Prostate gland (tissue), 2 donors: ENCODE measurements around the gene ADAMTSL1. TPM values are rescaled to one million over a fixed set of nuclear protein-coding genes. Genes with fewer than 3 reads are reported as not detected.

Experiments used
- DNase-seq: peaks from one replicate; pipeline ENCODE4 v3.0.0-alpha.2; 2019; ENCODE audit warnings: low spot score
- H3K27ac ChIP-seq, 2 donors: fragments of 200-600 bp; sonication (generic); 2 replicates each; pipeline ENCODE4 v1.5.1; 2017 to 2019
- H3K27me3 ChIP-seq: fragments of 200-600 bp; sonication (generic); replicated peaks from 2 replicates; pipeline ENCODE4 v1.5.1; 2019; ENCODE audit not compliant: insufficient read depth
- H3K36me3 ChIP-seq, 2 donors: fragments of 200-600 bp; sonication (generic); 1 replicate in 1 of 2; 2 replicates in 1 of 2; pipeline versions ENCODE4 v1.5.1 to v1.8.1; 2017 to 2019
- H3K4me1 ChIP-seq: fragments of 200-600 bp; sonication (generic); replicated peaks from 2 replicates; pipeline ENCODE4 v1.5.1; 2019
- H3K4me3 ChIP-seq, 2 donors: fragments of 200-600 bp; sonication (generic); 2 replicates each; pipeline ENCODE4 v1.5.1; 2017 to 2019
- H3K9me3 ChIP-seq: fragments of 200-600 bp; sonication (generic); 2 replicates; pipeline ENCODE4 v1.5.1; 2017
- CTCF ChIP-seq, 4 experiments: fragments of 200-600 bp in 2 of 4; fragments of 450-650 bp in 2 of 4; sonication (generic) in 2 of 4; IDR thresholded peaks; 1 replicate in 3 of 4; 2 replicates in 1 of 4; pipeline ENCODE4 v1.5.1; 2016 to 2019; ENCODE audit warnings: antibody characterized with exemption in 4 of 4, mild to moderate bottlenecking in 2 of 4, moderate library complexity in 2 of 4
- POLR2A ChIP-seq: fragments of 450-650 bp; IDR thresholded peaks from one replicate; pipeline ENCODE4 v1.6.1; 2016; ENCODE audit warnings: antibody characterized with exemption, mild to moderate bottlenecking
- POLR2AphosphoS5 ChIP-seq: sonication (generic); formaldehyde crosslinking; IDR thresholded peaks from one replicate; pipeline ENCODE4 v1.6.1; 2017; ENCODE audit warnings: antibody characterized with exemption
- WGBS: methylation state at CpG from one replicate; pipeline ENCODE4 v1.1.5; 2018; 5-methylcytosine and 5-hydroxymethylcytosine counted together
- intact Hi-C: fragments of 100-400 bp; cut with DNase I; formaldehyde crosslinking; loops from one replicate; pipeline ENCODE4 v1.14.2; 2022
- total RNA-seq, 2 donors: library from RNA; depleted of rRNA; stranded (reverse); fragments of >200 nt; gene quantifications; one replicate each; pipeline ENCODE4 v1.1.0, GENCODE V29; 2016

ADAMTSL1 gene
- total RNA-seq, 2 donors from 2014 or later: 9.8 to 18.1 TPM

DNA sequence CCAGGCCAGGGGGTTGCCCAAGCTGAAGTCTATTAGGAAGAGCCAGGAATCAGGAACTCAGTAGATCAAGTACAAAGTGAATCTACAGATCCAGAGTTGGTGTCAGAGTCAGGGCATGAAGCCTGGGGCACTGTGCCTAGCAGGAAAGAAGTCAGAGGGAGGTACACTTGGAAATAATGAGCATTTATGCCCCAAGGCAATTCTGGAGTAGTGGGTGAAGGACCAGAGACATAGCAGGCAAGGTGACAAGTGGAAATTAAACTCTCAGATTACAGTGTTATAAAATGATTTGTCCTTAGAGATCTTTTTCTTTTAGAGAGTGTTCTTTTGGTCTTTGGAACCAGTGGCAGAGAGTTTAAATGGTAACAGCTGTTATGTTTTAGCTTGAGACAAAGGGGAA is 138.0 kb downstream of the ADAMTSL1 start:
- Histone ChIP-seq H3K36me3 (no peaks in the 10 kb centered on the region), H3K27me3 (no peaks in the 10 kb centered on the region), H3K27ac (no peak overlapping the region), H3K4me1 (no peaks in the 10 kb centered on the region), H3K4me3 (no peak overlapping the region), H3K9me3 (no peaks in the 10 kb centered on the region)
- no peak for DNase-seq
- intact Hi-C loops: no loop called here
- TF ChIP-seq CTCF (IDR thresholded peaks at IDR 0.05) (no peak), POLR2AphosphoS5 (no peak), POLR2A (no peak)

DNA sequence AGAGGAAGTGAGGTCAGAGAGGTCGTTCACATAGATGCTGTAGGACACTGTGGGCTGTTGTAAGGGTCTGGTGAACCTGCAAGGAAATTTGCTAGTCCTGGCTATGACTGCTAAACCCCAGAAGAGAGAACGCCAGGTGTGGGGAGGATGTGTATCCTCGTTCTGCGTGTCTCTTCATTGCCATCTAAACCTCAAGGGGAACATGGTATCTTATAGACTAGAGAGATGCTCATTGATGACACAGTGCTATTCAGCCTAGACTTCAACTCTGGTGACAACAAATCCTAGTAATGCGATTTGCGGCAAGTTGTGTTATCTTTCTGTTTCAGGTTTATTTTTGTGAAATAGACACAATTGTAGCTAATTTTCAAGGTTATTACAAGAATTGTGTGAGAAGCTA is 140.2 kb downstream of the ADAMTSL1 start:
- Histone ChIP-seq H3K4me1 (no peaks in the 10 kb centered on the region), H3K36me3 (no peaks in the 10 kb centered on the region), H3K9me3 (no peaks in the 10 kb centered on the region), H3K27ac (no peak overlapping the region), H3K27me3 (no peaks in the 10 kb centered on the region), H3K4me3 (no peak overlapping the region)
- DNase-seq: no peak
- intact Hi-C loops: no loop called here
- 91% methylated on average over 6 of the region's 6 CpGs for WGBS
- no peak for TF ChIP-seq POLR2A
- TF ChIP-seq POLR2AphosphoS5: no peak
- no peak for TF ChIP-seq CTCF (IDR thresholded peaks at IDR 0.05)

DNA sequence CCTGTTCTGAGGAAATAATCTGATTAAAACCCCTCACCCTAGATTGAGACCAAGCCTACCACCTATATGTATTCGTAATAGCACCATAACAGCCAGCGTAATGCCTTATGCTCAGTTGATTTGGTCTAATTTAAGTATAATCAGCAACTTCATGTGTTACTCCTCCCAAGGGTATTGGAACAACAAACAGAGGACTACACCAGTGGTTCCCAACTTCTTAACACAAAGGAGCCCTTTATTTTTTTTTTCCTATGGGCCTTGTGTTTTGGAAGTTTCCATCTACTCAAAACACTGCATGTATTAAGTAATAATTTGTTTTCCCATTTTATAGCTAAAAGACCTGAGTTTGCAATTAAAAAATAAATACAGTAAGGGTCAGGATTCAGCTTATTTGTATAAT is 140.7 kb downstream of the ADAMTSL1 start:
- no peaks in the 10 kb centered on the region for H3K9me3 ChIP-seq
- H3K4me1 ChIP-seq: no peaks in the 10 kb centered on the region
- DNase-seq: no peak
- no peaks in the 10 kb centered on the region for H3K36me3 ChIP-seq
- H3K4me3 ChIP-seq: no peak overlapping the region
- TF ChIP-seq POLR2AphosphoS5 (no peak), CTCF (IDR thresholded peaks at IDR 0.05) (no peak), POLR2A (no peak)
- H3K27me3 ChIP-seq: no peaks in the 10 kb centered on the region
- H3K27ac ChIP-seq: no peak overlapping the region
- WGBS: 97% methylated on average over 2 of the region's 2 CpGs
- intact Hi-C loops: no loop called here

DNA sequence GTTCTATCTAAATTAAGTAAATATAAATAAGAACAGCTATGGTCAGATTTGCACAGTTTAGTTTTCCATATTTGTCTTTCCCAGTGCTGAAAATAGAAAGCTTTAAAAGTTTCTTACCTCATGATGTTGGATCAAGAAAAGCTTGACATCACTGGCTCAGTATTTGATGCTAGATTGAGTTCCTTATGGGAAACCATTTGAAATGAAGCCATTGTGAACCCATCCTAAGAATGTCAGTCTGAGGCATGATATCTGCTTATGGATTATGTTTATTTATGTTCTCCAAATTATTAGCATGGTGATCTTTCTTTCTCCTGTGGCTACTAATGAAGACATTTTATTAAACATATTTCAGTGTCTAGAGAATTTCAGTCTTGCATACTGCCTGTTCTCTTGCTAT is 143.0 kb downstream of the ADAMTSL1 start:
- intact Hi-C loops: no loop called here
- Histone ChIP-seq H3K27ac (no peak overlapping the region), H3K4me1 (no peaks in the 10 kb centered on the region), H3K4me3 (no peak overlapping the region), H3K36me3 (no peaks in the 10 kb centered on the region), H3K9me3 (no peaks in the 10 kb centered on the region), H3K27me3 (no peaks in the 10 kb centered on the region)
- TF ChIP-seq POLR2A: no peak
- no peak for TF ChIP-seq POLR2AphosphoS5
- TF ChIP-seq CTCF (IDR thresholded peaks at IDR 0.05): no peak
- no peak for DNase-seq

DNA sequence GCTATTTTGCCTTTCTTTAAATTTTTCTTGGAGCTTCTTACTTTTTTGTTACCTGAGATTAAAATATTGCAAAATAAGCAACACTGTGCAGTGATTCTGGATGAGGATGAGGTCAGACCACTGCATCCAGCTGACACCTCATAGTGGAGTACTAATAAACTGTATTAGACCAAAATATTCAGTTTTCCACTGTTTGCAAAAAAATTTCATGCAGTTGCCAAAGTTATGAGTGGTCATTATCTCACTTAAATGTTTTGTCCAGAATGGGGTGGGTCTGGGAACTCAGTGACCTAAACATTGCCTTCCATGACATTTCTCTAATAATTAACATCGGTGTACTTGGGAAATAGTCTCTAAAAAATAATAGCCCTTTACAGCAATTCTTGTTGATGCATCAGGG is 143.8 kb downstream of the ADAMTSL1 start:
- Histone ChIP-seq H3K4me3 (no peak overlapping the region), H3K9me3 (no peaks in the 10 kb centered on the region), H3K4me1 (no peaks in the 10 kb centered on the region), H3K27me3 (no peaks in the 10 kb centered on the region), H3K36me3 (no peaks in the 10 kb centered on the region), H3K27ac (no peak overlapping the region)
- intact Hi-C loops: no loop called here
- no peak for TF ChIP-seq POLR2A
- no peak for TF ChIP-seq POLR2AphosphoS5
- TF ChIP-seq CTCF (IDR thresholded peaks at IDR 0.05): no peak
- no peak for DNase-seq
- WGBS: 76% methylated on average over 1 of the region's 1 CpG
